Stimulated activated memory B cell treated with anti-CD40 and anti-IgM and Interleukin-4, amounts not matched to agents 10 μg/mL and 1 μg/mL and 100 μg/mL, for 72 hours (primary cell): ENCODE measurements around the gene ERC2.

Experiments used
- ATAC-seq: fragments of 150-1000 bp; cut with Tn5 transposase; 2 replicates; pipeline ENCODE4 v1.10.0; 2021
- H3K27ac Mint-ChIP-seq: one replicate; pipeline ENCODE4 v1.8.0; 2022; ENCODE audit warnings: mild to moderate bottlenecking, mixed read lengths
- H3K27me3 Mint-ChIP-seq: one replicate; pipeline ENCODE4 v1.8.0; 2022; ENCODE audit warnings: mixed read lengths
- H3K36me3 Mint-ChIP-seq: one replicate; pipeline ENCODE4 v1.8.0; 2022; ENCODE audit warnings: mixed read lengths
- H3K4me1 Mint-ChIP-seq: one replicate; pipeline ENCODE4 v1.8.0; 2022; ENCODE audit warnings: mixed read lengths
- H3K4me3 Mint-ChIP-seq: one replicate; pipeline ENCODE4 v1.8.0; 2022; ENCODE audit warnings: mild to moderate bottlenecking, moderate library complexity, mixed read lengths
- H3K9me3 Mint-ChIP-seq: one replicate; pipeline ENCODE4 v1.8.0; 2022; ENCODE audit warnings: mixed read lengths

Gene ERC2

GRCh38 chr3:55823001-55823400 lies 645.3 kb downstream of the ERC2 start:
- no peak overlapping the region for H3K4me3 Mint-ChIP-seq
- H3K27me3 Mint-ChIP-seq: peaks cover 10% of the 10 kb centered on the region
- H3K27ac Mint-ChIP-seq: no peak overlapping the region
- H3K9me3 Mint-ChIP-seq: peaks cover 3% of the 10 kb centered on the region
- no peaks in the 10 kb centered on the region for H3K36me3 Mint-ChIP-seq
- no peak for ATAC-seq
- no peaks in the 10 kb centered on the region for H3K4me1 Mint-ChIP-seq

DNA sequence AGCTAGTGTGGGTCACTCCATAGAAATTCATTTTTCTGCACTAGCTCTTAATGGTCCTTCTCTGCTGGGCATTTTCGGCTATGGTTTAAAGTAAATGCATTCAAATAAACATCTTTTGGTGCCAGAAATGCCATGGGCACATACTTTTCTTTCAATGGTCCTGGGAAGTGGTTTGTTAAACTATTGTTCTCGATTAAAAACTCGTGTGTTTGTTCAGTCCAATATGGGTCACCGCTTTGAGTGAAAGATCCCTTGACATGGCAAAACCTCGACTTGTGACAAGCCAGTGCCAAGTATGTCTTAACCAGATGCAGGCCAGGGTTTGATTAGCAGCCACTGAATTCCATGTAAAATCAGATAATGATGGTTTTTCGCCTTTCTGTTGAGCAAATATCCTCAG lies 649.3 kb downstream of the ERC2 start:
- Mint-ChIP-seq H3K4me3 (no peak overlapping the region), H3K4me1 (no peaks in the 10 kb centered on the region), H3K27ac (no peak overlapping the region), H3K27me3 (no peaks in the 10 kb centered on the region), H3K9me3 (no peaks in the 10 kb centered on the region), H3K36me3 (no peaks in the 10 kb centered on the region)
- no peak for ATAC-seq

- Mint-ChIP-seq H3K9me3 (no peaks in the 10 kb centered on the region), H3K36me3 (no peaks in the 10 kb centered on the region), H3K27me3 (no peaks in the 10 kb centered on the region), H3K4me3 (no peak overlapping the region), H3K27ac (no peak overlapping the region), H3K4me1 (no peaks in the 10 kb centered on the region)
- ATAC-seq: no peak
These were observed 649.8 kb downstream of the ERC2 start for GRCh38 chr3:55818485-55818884.

- no peaks in the 10 kb centered on the region for H3K4me1 Mint-ChIP-seq
- ATAC-seq: no peak
- no peaks in the 10 kb centered on the region for H3K36me3 Mint-ChIP-seq
- H3K9me3 Mint-ChIP-seq: no peaks in the 10 kb centered on the region
- no peak overlapping the region for H3K27ac Mint-ChIP-seq
- no peak overlapping the region for H3K4me3 Mint-ChIP-seq
- H3K27me3 Mint-ChIP-seq: no peaks in the 10 kb centered on the region
These were observed 651.3 kb downstream of the ERC2 start for GRCh38 chr3:55816794-55817576.

GRCh38 chr3:55815262-55815661 lies 653.0 kb downstream of the ERC2 start:
- ATAC-seq: no peak
- no peak overlapping the region for H3K27ac Mint-ChIP-seq
- no peaks in the 10 kb centered on the region for H3K4me1 Mint-ChIP-seq
- H3K9me3 Mint-ChIP-seq: no peaks in the 10 kb centered on the region
- H3K4me3 Mint-ChIP-seq: no peak overlapping the region
- H3K36me3 Mint-ChIP-seq: no peaks in the 10 kb centered on the region
- no peaks in the 10 kb centered on the region for H3K27me3 Mint-ChIP-seq

GRCh38 chr3:55813268-55814097 lies 654.8 kb downstream of the ERC2 start:
- H3K36me3 Mint-ChIP-seq: no peaks in the 10 kb centered on the region
- no peak for ATAC-seq
- no peak overlapping the region for H3K27ac Mint-ChIP-seq
- no peaks in the 10 kb centered on the region for H3K4me1 Mint-ChIP-seq
- no peaks in the 10 kb centered on the region for H3K9me3 Mint-ChIP-seq
- H3K27me3 Mint-ChIP-seq: no peaks in the 10 kb centered on the region
- no peak overlapping the region for H3K4me3 Mint-ChIP-seq

DNA sequence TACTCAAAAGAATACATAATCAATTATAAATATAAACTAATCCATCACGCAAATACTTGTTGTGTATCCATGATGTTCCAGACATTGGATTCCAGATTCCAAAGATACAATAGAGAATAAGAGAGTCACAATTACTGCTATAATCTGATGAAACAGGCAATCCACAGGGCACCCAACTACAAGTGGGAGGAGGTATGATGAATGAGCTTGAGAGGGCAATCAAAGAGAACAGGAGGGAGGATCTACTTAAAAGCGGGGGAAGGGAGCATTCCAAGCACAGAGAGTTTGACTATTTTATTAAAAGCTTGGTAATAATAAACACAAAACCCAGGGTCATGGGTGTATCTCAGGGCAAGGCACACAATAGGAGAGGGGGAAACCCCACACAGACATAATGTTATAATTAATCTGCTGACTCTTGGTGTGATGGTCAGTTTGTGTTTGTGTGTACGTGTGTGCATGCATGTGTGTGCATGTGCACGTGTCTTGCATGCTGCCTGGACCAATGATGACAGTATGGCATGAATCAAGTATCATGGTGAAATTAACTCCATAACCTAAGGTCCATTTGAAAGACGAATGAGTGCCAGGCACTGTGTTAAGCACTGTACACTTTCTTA lies 655.8 kb downstream of the ERC2 start:
- Mint-ChIP-seq H3K4me1 (no peaks in the 10 kb centered on the region), H3K9me3 (no peaks in the 10 kb centered on the region), H3K27ac (no peak overlapping the region), H3K36me3 (no peaks in the 10 kb centered on the region), H3K27me3 (no peaks in the 10 kb centered on the region), H3K4me3 (no peak overlapping the region)
- no peak for ATAC-seq

DNA sequence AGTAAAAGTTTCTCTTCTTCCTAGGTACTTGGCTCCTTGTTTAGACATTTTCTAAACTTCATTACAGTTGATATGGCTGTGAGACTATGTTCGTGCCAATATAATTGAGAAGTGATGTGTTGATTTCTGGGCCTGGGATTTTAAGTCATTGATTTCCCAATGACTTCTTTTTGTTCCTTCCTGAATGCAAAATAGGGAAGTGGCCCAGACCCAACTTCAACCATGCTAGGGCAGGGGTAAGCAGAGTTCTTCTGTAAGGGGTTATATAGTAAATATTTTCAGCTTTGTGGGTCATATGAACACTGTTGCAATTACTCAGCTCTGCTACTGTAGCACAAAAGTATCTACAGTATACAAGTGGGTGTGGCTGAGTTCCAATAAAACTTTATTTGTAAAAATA lies 661.1 kb downstream of the ERC2 start:
- Mint-ChIP-seq H3K27me3 (no peaks in the 10 kb centered on the region), H3K4me3 (no peak overlapping the region), H3K9me3 (no peaks in the 10 kb centered on the region), H3K36me3 (no peaks in the 10 kb centered on the region), H3K4me1 (no peaks in the 10 kb centered on the region), H3K27ac (no peak overlapping the region)
- no peak for ATAC-seq

GRCh38 chr3:55805169-55805568 lies 663.1 kb downstream of the ERC2 start:
- no peak overlapping the region for H3K4me3 Mint-ChIP-seq
- no peaks in the 10 kb centered on the region for H3K4me1 Mint-ChIP-seq
- no peaks in the 10 kb centered on the region for H3K9me3 Mint-ChIP-seq
- H3K36me3 Mint-ChIP-seq: no peaks in the 10 kb centered on the region
- ATAC-seq: no peak
- no peak overlapping the region for H3K27ac Mint-ChIP-seq
- no peaks in the 10 kb centered on the region for H3K27me3 Mint-ChIP-seq

- no peaks in the 10 kb centered on the region for H3K4me1 Mint-ChIP-seq
- no peaks in the 10 kb centered on the region for H3K36me3 Mint-ChIP-seq
- H3K9me3 Mint-ChIP-seq: no peaks in the 10 kb centered on the region
- no peak for ATAC-seq
- H3K27me3 Mint-ChIP-seq: no peaks in the 10 kb centered on the region
- H3K4me3 Mint-ChIP-seq: no peak overlapping the region
- H3K27ac Mint-ChIP-seq: no peak overlapping the region
These were observed 663.8 kb downstream of the ERC2 start for GRCh38 chr3:55804170-55805095.

DNA sequence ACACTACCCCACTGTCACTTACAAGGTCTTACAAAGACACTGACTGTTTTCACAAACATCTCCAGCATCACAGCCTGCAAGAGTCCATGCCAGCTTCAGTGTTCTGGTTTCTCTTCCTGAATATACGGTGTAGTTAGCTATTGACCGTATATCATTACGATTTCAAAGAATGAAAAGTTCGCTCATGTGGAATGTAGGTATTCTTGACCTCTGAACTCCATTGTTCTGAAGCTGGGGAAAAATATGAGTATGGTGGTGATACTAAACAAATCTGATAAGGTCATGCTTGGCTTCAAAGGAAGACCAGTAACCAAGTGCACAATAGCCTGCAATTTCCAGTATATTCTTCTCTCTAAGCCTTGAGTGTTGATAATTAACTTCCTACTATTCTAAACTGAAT lies 665.5 kb downstream of the ERC2 start:
- Mint-ChIP-seq H3K4me3 (no peak overlapping the region), H3K9me3 (peaks cover 2% of the 10 kb centered on the region), H3K27me3 (no peaks in the 10 kb centered on the region), H3K27ac (no peak overlapping the region), H3K4me1 (no peaks in the 10 kb centered on the region), H3K36me3 (no peaks in the 10 kb centered on the region)
- no peak for ATAC-seq

DNA sequence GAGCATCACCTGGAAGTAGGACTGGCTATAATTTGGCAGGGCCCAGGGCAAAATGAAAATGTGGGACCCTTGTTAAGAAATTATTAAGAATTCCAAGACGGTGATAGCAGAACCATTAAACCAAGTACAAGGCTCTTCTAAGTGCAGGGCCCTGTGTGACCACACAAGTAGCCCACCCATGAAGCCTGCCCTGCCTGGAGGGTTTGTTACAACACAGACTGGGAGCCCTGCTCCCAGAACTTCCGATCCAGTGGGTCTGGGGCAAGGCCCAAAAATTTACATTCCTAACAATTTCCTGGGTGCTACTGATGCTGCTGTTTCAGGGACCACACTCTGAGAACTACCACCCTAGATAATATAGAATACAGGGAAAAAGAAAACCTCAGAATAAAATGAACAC lies 666.6 kb downstream of the ERC2 start:
- Mint-ChIP-seq H3K27me3 (no peaks in the 10 kb centered on the region), H3K9me3 (peaks cover 3% of the 10 kb centered on the region), H3K27ac (no peak overlapping the region), H3K4me3 (no peak overlapping the region), H3K4me1 (no peaks in the 10 kb centered on the region), H3K36me3 (no peaks in the 10 kb centered on the region)
- ATAC-seq: no peak

GRCh38 chr3:55801068-55801467 lies 667.2 kb downstream of the ERC2 start:
- H3K27ac Mint-ChIP-seq: no peak overlapping the region
- H3K27me3 Mint-ChIP-seq: no peaks in the 10 kb centered on the region
- no peak for ATAC-seq
- H3K36me3 Mint-ChIP-seq: no peaks in the 10 kb centered on the region
- H3K9me3 Mint-ChIP-seq: peaks cover 3% of the 10 kb centered on the region
- no peak overlapping the region for H3K4me3 Mint-ChIP-seq
- H3K4me1 Mint-ChIP-seq: no peaks in the 10 kb centered on the region

DNA sequence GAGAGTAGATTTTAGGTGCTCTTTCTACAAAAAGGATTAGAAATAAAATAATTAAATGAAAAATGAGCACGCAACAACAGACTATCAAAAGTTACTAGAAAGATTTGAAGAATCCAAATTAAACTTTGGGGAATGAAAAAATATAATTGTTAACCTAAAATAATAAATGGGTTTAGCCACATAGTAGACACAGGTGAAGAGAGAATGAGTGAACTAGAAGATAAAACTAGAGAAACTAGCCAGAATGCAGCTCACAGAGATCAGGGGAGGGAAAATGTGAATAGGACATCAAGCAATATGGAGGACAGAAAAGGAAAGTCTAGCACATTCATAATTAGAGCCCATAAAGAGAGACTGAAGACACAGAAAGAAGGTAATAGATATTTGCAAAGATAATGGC lies 670.5 kb downstream of the ERC2 start:
- no peak for ATAC-seq
- H3K9me3 Mint-ChIP-seq: peaks cover 7% of the 10 kb centered on the region
- no peaks in the 10 kb centered on the region for H3K4me1 Mint-ChIP-seq
- no peak overlapping the region for H3K4me3 Mint-ChIP-seq
- H3K27ac Mint-ChIP-seq: no peak overlapping the region
- no peaks in the 10 kb centered on the region for H3K27me3 Mint-ChIP-seq
- H3K36me3 Mint-ChIP-seq: no peaks in the 10 kb centered on the region

DNA sequence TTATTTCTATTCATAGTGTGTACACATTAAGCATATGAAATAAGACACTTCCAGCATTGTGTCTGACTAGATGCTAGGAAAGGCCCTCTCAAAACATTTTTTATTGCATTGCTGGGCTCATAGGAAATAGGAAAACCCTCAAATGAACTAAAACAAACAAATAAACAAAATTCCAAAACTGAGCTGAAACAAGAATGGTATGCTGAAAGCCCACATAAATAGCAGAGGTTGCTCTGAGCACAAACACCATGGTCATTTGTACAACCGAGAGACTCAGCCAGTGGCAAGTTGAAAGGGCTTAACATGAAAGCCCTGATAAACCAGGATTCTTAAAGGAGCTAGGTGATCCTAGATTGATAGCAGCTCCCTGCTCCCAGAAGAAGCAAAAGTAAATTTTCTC lies 671.2 kb downstream of the ERC2 start:
- H3K27ac Mint-ChIP-seq: no peak overlapping the region
- no peak for ATAC-seq
- peaks cover 7% of the 10 kb centered on the region for H3K9me3 Mint-ChIP-seq
- no peak overlapping the region for H3K4me3 Mint-ChIP-seq
- no peaks in the 10 kb centered on the region for H3K27me3 Mint-ChIP-seq
- no peaks in the 10 kb centered on the region for H3K4me1 Mint-ChIP-seq
- no peaks in the 10 kb centered on the region for H3K36me3 Mint-ChIP-seq
